Body of pancreas (tissue), 4 donors: ENCODE results near the gene TPSAB1.
"Not testable (repeated sequence)": the region's sequence is repeated elsewhere in the genome, so short reads cannot be mapped to it uniquely, and the experiment has no call there.

ENCODE experiments used
- CTCF ChIP-seq, 7 experiments: fragments of 450-650 bp in 4 of 7; fragments of 200-600 bp in 3 of 7; sonication (generic) in 3 of 7; IDR thresholded peaks; one replicate each; pipeline ENCODE4 v1.5.1; 2016 to 2019; ENCODE audit warnings: antibody characterized with exemption in 7 of 7
- POLR2A ChIP-seq, 3 donors: fragments of 450-650 bp; IDR thresholded peaks; one replicate each; pipeline ENCODE4 v1.6.1; 2016; ENCODE audit warnings: antibody characterized with exemption in 3 of 3, mild to moderate bottlenecking in 2 of 3

DNA sequence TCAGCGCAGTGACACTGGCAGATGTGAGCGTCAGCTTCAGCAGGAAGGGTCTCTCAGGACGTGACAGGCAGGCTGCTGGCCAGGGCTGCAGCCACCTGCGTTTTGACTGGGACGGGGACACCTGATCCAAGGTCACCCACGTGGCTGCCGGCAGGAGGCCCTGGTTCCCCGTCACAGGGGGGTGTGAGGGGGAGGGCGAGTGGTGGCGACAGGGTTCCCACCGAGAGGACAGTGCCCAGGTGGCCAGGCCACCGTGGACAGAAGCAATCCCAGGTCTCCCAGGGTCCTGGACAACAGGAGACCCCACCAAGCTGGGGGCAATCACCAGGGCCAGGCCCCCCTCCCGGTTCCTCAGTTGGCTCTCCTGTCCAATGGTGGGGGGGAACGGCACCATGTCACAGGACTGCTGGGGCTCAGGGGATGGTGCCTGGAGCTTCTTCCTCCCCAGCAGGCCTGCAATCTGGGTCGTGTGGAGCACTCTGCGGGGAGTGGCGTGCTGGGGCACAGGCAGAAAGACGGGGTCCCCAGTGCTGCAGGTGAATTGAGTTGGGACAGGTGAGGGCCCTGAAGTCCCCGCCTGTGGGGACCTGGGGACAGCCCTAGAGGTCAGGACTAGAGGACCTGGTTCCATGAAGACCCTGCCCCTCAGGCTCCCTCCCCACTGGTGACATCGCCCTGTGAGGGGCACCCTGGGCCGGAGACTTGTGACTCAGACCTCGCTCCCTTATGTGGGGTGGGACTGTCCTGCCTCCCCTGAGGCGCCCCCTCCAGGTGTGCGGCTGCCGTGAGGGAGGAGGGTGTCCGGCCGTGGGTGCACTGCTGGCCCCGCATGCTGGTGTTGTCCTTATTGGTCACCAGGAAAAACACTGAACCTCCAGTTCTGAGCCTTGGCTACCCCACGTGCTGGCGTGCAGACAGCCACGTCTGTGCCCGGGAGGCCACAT is 3.7 kb downstream of the TPSAB1 start:
- TF ChIP-seq CTCF, POLR2A (IDR thresholded peaks at IDR 0.05): not testable (repeated sequence)
